Measurements from ENCODE around the gene PKN3.
"Not testable (repeated sequence)": the region's sequence is repeated elsewhere in the genome, so short reads cannot be mapped to it uniquely, and the experiment has no call there.

The PKN3 gene

DNA sequence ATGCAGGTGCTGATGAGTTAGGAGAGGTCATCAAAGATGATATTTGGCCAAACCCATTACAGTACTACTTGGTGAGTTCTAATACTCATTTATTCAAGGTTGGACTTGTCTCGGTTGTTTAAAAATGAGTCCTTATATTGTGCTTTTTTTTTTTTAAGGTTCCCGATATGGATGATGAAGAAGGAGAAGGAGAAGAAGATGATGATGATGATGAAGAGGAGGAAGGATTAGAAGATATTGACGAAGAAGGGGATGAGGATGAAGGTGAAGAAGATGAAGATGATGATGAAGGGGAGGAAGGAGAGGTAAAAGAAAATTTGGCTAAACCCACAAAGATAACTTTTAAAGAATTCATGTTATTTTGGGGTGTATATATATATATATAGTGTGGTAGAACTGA, 8.6 kb upstream of the PKN3 start:
- DNase-seq (ENCODE audit: low read depth in 2 of 2): not testable (repeated sequence)

- no peak for DNase-seq (ENCODE audit: low read depth in 2 of 2)
Measured at GRCh38 chr9:128694344-128694743, 8.0 kb upstream of the PKN3 start.

DNA sequence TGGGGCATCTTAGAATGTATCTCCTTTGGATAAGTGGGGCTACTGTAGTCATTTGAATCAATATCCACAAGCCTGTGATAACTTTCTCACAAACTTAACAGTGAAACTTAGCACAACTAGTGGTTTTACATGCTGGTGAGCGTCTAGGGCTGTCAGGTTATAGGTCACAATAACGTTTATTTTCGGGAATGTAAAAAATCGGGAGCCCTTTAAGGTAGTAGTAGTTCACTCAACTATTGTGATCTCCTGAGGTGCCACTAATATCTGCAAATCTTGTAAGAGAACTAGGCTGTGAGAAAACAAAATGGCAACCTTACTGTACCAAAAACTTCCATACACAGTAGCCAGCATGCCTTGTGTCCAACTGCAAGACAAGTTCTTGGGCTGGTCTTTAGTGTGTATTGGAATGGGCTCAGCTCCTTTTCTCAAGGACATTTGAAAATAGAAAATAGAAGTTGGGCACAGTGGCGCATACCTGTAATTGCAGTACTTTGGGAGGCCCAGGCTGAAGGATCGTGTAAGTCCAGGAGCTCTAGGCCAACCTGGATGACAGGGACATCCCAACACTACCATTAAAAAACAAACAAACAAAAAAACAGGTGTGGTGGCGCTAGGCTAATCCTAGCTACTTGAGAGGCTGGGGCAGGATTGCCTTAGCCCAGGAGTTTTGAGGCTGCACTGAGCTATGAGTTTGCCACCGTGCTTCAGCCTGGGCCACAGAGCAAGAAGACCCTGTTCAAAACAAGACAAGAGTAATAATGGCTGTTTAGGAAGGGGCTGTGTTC, 5.2 kb upstream of the PKN3 start:
- no peak for DNase-seq (ENCODE audit: low read depth in 2 of 2)

- not testable (repeated sequence) for DNase-seq (ENCODE audit: low read depth in 2 of 2)
Measured at GRCh38 chr9:128699096-128699795, 3.1 kb upstream of the PKN3 start.

DNA sequence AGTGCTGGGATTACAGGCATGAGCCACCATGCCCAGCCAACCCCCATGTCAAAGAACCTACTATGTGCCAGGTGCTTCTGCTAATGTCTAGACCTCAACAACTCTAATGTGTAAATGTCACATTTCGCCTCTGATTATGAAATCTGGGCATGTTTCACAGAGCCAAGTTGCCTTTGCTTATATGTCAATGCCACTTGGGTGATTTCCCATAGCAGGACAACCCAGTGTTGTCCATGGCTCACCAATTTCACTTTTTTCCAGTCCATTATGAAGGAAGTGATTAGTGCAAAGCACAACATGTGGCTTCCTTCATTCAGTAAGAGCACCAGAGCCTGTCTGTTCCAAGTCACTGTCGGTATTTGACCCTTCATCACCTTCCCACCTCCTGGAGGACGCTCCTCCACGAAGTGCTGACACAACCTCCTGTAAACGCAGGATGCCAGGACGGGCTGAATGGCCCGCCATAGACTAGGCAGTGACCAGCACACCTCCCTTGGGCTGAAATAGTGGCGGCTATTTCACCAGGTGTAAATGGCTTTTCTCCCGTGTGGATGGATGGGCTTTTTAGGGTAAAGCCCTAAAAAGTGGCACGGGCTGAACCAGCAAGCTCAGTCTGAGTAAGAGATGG, 962 bp upstream of the PKN3 start:
- DNase-seq (ENCODE audit: low read depth in 2 of 2): no peak

GRCh38 chr9:128702949-128703615, 779 bp downstream of the PKN3 start:
- no peak for DNase-seq (ENCODE audit: low read depth in 2 of 2)

- no peak for DNase-seq (ENCODE audit: low read depth in 2 of 2)
Measured at GRCh38 chr9:128703616-128704355, 1.5 kb downstream of the PKN3 start.

- no peak for DNase-seq (ENCODE audit: low read depth in 2 of 2)
Measured at GRCh38 chr9:128704356-128704670, 2.0 kb downstream of the PKN3 start.

GRCh38 chr9:128705051-128705965, 3.0 kb downstream of the PKN3 start:
- DNase-seq (ENCODE audit: low read depth in 2 of 2): no peak

DNA sequence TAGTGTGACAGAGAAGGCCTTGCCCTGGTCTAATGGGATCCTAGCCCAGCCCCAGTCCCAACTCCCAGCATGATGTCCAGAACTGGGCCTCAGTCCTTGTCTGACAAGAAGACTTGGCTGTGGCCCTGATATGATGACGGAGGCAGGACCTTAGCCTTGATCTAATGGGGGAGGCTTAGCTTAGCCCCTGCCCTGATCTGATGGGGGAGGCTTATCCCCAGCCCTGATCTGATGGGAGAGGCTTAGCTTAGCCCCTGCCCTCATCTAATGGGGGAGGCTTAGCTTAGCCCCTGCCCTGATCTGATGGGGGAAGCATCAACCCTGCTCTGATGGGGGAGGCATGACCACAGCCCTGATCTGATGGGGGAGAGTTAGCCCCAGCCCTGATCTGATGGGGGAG, 3.7 kb downstream of the PKN3 start:
- DNase-seq (ENCODE audit: low read depth in 2 of 2): no peak

DNA sequence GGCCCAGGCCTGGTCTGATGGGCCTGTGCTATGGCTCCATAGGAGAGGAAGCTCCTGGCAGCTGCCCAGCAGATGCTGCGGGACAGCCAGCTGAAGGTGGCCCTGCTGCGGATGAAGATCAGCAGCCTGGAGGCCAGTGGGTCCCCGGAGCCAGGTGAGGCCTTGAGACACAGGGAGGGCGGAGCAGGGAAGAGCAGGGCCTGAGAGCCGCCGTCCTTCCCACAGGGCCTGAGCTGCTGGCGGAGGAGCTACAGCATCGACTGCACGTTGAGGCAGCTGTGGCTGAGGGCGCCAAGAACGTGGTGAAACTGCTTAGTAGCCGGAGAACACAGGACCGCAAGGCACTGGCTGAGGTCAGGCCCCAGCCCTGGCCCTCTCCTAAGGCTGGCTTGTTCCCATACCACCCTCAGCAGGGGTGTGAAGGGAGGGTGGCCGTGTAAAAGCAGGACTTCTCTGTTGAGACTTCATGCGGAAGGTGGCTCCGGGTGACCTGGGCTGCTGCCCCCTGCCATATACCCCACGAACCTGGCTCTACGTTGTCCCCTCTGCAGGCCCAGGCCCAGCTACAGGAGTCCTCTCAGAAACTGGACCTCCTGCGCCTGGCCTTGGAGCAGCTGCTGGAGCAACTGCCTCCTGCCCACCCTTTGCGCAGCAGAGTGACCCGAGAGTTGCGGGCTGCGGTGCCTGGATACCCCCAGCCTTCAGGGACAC, 4.5 kb downstream of the PKN3 start:
- no peak for DNase-seq (ENCODE audit: low read depth in 2 of 2)

DNA sequence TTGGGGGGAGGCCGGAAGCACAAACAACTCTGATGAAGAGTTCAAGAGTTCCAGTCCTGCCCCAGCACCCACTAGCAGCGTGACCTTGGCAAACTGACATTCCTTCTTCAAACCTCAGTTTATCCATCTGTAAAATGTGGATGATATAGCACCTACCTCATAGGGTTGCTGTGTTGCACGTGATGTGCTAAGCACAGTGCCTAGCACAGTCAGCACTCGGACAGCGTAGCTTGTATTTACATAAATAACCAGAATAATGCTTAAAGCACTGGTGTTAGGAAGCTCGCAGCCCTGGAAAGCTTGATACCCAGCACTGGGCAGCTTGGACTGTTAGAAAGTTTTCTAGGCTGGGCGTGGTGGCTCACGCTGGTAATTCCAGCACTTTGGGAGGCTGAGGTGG, 5.1 kb downstream of the PKN3 start:
- no peak for DNase-seq (ENCODE audit: low read depth in 2 of 2)

GRCh38 chr9:128712451-128713410, 10.4 kb downstream of the PKN3 start:
- DNase-seq (ENCODE audit: low read depth in 2 of 2): no peak

DNA sequence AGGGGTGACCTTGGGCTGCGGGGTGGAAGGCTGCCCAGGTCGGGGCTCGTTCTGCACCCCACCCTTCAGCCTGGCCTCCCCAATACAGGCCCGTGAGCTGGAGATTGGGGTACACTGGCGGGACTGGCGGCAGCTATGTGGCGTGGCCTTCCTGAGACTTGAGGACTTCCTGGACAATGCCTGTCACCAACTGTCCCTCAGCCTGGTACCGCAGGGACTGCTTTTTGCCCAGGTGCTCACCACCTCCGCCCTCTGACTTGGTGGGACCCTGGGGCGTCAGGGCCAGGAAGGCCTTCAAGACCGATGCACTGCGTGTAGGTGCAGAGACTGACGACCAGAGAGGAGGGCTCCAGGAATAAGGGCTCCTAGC, 11.1 kb downstream of the PKN3 start:
- DNase-seq (ENCODE audit: low read depth in 2 of 2): no peak

DNA sequence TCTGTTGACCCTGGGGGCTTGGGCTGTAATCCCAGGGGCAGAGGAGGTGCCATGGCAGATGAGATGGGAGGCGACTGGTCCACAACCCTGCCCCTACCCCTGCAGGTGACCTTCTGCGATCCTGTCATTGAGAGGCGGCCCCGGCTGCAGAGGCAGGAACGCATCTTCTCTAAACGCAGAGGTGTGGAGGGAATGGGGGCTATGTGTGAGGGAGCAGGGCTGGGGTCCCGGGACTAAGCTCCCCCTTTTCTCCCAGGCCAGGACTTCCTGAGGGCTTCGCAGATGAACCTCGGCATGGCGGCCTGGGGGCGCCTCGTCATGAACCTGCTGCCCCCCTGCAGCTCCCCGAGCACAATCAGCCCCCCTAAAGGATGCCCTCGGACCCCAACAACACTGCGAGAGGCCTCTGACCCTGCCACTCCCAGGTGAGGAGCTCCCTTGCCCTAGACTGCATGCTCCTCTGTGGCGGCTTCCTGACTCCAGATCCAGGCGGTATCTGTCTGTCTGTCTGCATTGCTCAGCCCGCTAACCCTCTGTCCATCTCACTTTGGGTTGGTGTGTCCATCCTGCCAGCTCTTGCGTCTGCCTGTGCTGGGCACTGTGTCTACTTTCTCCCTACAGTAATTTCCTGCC, 11.8 kb downstream of the PKN3 start:
- no peak for DNase-seq (ENCODE audit: low read depth in 2 of 2)

GRCh38 chr9:128714586-128715435, 12.5 kb downstream of the PKN3 start:
- no peak for DNase-seq (ENCODE audit: low read depth in 2 of 2)

DNA sequence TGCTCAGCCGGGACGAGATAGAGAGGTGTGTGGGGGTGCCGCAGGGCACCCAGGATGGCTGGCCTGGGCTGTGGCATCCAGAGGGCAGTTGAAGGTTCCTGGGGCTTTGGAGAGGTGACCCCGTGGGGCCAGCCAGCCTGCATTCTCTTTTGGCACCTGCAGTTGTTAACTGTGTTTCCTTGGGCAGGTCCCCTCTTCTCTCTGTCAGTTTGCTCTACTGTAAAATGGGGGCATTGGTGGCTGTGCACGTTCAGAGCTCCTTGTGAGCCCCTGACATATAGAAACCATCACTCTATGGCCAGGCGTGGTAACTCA, 13.1 kb downstream of the PKN3 start:
- DNase-seq (ENCODE audit: low read depth in 2 of 2): no peak
